Measurements from ENCODE around the gene RPS16.
"Not testable (repeated sequence)": the region's sequence is repeated elsewhere in the genome, so short reads cannot be mapped to it uniquely, and the experiment has no call there.

Gene RPS16

GRCh38 chr19:39435499-39436349 lies at the start of gene RPS16:
TSS of gene RPS16 (minus strand) at chr19:39435949. CDS start at chr19:39435895, 54 bp downstream.
- ATAC-seq: peak; percentile 91 to 92

DNA sequence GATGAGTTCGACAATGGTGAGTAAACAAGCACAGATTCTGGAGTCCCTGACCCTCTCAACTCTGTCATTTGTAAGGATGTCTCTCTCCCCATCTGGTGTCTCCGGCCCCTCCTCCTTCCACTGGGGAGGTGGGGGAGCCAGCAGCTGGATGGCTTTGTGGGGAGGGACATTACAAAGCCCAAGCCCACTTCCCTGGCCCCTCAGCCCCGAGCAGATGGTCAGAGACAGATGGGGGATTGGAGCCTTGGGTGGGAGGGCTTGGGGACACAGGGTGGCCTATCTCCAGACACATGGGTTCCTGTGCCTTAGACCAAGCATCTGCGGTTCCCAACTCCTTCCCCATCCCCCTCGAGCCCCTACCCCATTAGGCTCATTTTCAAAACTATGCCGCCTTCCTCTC lies 47.4 kb upstream of the RPS16 start:
- no peak for ATAC-seq

GRCh38 chr19:39481676-39482075 lies 45.9 kb upstream of the RPS16 start:
- ATAC-seq: no peak

DNA sequence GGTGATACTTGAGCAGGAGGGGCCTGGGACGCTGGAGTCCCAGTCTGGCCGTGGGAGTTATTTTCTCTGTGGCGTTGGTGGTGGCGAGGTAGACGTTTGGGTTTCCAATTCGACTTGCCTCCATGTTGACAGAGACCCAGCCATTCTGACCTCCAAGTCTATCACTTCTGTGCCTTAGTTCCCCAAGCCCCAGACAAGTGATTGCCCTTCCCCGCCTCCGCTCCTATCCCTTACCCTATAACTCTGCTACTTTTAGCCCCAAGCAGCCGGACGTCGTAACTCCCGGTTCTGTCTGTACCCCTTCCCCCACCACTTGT lies 45.4 kb upstream of the RPS16 start:
- no peak for ATAC-seq

DNA sequence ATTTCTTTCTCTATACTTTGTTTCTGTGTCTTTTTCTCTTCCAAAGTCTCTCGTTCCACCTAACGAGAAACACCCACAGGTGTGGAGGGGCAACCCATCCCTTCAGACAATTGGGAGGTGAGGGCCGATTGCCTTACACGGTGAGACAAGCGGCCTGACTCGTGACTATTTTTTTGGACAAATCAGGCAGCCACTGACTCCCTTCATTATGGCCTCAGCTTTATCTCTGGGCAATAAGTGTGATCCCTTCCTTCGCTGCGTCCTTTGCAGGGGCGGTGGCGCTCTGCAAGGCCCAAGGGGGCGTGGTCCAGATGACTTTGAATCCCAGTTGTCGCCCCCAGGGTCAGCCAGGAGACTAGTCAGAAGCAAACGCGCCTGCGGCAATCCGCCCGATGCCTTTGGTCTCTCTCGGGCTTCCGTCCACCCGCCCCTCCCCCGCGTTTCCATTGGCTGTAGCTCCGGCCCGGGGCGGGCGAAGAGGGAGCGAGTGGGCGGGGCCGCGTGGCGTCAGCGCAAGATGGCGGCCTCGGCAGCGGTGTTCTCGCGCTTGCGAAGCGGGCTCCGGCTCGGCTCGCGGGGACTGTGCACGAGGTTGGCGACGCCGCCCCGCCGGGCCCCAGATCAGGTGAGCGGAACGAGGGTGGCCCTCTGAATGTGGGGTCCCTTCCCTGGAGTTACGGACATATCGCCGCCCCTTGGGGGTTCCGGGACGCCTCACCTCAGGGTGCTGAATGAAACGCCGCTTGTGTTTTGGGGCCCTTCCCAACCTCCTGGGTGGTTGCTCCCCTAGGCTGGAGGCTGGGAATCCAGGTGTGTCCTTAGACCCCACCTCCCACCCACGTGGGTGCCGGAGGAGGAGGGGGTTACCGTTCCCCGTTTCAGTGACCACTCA lies 44.8 kb upstream of the RPS16 start, which contains the start of gene TIMM50:
TSS of gene TIMM50 (plus strand) at position 502 of the 892 bp plus-strand sequence. CDS start at position 518, 16 bp downstream.
- peak; percentile 95 to 97 for ATAC-seq

GRCh38 chr19:39479916-39480315 lies 44.2 kb upstream of the RPS16 start:
- ATAC-seq: no peak

DNA sequence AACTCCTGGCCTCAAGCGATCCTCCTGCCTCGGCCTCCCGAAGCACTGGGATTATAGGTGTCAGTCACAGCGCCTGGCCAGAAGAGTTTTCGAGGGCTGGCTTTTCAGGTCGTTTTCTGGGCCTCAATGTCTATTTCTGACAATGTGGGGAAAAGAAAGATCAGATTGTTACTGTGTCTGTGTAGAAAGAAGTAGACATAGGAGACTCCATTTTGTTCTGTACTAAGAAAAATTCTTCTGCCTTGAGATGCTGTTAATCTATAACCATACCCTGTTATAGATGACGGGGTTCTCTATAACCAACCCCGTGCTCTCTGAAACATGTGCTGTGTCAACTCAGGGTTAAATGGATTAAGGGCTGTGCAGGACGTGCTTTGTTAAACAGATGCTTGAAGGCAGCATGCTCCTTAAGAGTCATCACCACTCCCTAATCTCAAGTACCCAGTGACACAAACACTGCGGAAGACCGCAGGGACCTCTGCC lies 43.6 kb upstream of the RPS16 start:
- not testable (repeated sequence) for ATAC-seq

- no peak for ATAC-seq
These were observed 40.0 kb upstream of the RPS16 start for GRCh38 chr19:39475748-39476147.

GRCh38 chr19:39474139-39474620 lies 38.4 kb upstream of the RPS16 start:
- ATAC-seq: peak; percentile 79 to 81

GRCh38 chr19:39473443-39473960 lies 37.8 kb upstream of the RPS16 start:
- ATAC-seq: no peak

GRCh38 chr19:39472746-39473442 lies 37.1 kb upstream of the RPS16 start:
- ATAC-seq: no peak

DNA sequence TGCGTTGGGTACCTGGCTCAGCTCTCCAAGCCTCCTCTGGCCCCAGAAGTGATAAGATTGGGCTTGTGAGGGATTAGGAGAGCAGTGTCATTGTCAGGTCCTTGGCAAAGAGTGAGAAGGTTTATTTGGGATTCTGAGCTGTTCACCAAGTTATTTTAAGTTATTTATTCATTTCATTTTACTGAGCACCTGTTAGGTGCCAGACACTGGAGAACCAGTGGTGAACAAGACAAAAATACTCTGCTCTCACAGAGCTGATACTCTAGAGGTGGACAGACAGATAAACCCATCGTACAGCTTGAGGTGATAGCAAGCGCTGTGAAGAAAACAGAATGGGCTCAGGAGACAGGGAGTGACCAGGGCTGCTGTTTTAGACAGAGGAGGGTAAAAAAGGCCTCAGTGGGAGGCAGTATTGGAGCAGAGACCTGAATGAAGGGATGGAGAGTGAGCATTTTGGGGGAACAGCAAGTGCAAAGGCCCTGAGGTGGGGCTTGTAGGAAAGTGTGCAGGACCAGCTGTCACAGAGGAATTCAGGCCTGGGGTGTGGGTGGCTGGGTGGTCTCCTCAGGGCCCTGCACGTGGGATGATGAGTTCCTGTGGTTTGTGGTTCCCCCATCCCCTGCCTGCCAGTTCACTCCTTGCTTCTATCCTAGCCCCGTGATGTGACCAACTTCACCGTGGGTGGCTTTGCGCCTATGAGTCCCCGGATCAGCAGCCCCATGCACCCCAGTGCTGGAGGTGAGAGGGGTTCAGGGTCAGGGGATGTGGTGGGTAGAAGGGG lies 36.2 kb upstream of the RPS16 start:
- no peak for ATAC-seq

GRCh38 chr19:39470724-39471339 lies 35.1 kb upstream of the RPS16 start:
- ATAC-seq: peak in 1 of 2 donors; percentile 24

DNA sequence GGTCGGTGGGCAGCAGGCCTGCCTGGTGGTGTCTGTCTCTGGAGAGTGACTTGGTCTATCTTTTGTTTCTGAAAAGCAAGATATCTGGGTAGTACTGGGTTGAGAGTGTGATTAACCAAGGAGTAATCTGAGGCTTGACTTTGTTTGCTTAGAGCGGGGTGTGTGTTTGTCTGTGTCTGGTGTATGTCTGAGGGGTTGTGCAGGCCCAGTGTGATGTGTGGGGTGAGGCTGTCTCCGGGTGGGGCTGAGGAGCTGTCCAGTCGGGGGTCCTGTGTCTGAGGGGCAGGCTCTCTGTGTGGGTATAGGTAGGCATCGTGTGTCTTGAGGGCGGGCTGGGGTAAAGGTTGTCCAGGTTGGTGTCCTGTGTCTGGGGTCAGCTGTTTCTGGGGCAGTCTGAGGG lies 33.8 kb upstream of the RPS16 start:
- no peak for ATAC-seq

GRCh38 chr19:39469036-39469435 lies 33.3 kb upstream of the RPS16 start:
- no peak for ATAC-seq

DNA sequence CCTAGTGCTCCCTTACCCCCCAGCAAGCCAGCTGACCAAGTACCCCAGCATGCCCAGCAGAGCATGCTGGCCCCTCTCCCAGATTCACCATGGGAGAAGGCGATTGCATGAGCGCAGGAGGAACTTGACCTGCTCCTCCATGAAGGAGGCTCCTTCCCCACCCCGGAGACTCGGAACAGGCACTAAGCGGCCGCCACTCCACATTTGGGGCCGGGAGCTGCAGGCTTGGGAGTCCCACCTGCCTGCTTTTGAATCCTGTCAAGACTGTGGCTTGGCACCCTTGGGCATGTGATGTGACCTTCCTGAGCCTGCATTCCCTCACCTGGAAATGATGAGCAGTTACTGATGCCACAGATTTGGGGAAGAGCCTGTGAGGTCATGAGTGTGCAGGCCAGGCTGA lies 32.2 kb upstream of the RPS16 start:
- no peak for ATAC-seq

- ATAC-seq: no peak
These were observed 30.4 kb upstream of the RPS16 start for GRCh38 chr19:39465956-39466747.

DNA sequence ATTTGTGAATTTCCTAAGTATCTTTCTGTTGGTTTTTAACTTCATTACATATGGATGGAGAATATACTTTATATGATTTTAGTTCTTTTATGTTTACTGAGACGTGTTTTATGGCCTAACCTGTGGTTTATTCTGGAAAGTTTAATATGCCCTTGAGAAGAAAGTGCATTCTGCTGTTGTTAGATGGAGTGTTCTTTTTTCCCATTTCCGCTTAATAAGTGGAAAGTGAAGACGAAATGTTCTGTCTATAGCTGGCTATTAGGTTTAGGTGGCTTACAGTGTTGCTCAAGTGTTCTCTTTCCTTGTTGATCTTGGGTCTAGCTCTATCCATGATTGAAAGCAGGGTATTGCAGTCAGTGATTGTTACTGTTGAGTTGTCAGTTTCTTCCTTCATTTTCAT lies 27.7 kb upstream of the RPS16 start:
- no peak for ATAC-seq

GRCh38 chr19:39451257-39451656 lies 15.5 kb upstream of the RPS16 start:
- not testable (repeated sequence) for ATAC-seq

DNA sequence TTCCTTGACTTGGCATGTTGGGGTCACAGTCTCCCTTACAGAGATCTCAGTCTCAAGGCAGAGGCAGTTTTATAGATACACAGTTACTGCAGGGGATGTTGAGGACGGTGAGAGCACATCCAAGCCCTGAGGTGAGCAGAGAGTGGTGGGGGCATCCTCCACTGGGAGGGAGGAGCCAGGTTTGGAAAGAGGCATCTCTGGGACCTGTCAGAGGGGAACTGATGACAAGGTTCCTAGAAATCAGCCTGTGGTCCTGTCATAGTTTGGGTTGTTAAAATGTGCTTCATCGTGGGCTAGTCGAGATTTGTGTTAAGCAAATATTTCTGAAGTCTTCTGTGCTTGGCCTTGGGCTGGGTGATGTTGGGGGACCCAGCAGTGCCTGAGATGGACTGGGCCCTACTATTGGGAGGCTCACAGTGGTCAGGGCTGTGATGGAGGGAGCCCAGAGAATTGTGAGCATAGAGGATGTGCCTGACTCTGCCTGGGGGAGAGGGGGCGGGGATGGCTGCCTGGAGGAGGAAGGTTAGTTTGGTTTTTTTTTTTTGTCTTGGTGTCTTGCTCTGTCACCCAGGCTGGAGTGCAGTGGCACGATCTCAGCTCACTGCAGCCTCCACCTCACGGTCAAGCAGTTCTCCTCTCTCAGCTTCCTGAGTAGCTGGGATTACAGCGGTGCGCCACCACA lies 13.5 kb upstream of the RPS16 start:
- ATAC-seq: no peak

All from activated CD4-positive, CD25-positive, alpha-beta regulatory T cell treated with anti-CD3 and anti-CD28 coated beads, Interleukin-2, amount 50 U/mL, for 24 hours (primary cell).